CD4-positive, alpha-beta T cell treated with Interleukin-21 for 1 hour (primary cell): ENCODE results near the gene AP5Z1.
A peak's percentile ranks its signal among the peaks of the same experiment; 100 is the strongest.

ENCODE experiments used
- DNase-seq: peaks from one replicate; pipeline ENCODE4 v3.0.0-alpha.2; 2020

The AP5Z1 gene

DNA sequence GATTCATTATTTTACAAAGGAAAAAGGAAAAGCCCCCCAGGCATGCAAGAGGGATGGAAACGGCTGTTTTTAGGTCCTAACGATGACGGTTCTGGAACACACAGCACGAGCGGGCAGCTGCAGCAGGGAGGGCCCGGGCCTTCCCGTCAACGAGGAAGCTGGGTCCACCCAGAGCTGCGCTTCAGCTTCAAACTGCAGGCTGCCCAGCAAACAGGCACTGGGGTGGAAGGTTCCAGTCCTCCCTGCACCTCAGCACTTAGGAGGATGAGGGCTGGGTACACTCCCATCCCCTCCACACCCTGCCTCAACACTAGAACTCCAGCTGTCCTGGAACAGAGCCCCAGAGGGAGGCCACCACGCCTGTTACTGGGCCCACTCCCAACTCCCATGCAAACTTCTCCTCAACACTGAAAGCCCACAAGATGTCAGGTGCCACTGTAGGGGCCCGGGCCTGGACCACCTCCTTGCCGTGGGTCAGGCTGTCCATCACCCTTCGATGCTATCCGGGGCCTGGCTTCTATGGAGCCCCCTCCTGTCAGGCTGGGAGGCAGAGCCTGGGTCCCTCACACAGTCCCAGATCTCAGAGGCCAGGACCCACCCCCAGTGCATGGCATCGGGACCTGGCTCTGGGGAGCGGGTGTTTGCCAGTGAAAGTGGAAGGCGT lies 53.4 kb downstream of the AP5Z1 start:
- DNase-seq, result no peak

GRCh38 chr7:4830176-4830575 lies 54.8 kb downstream of the AP5Z1 start:
- DNase-seq, result peak; percentile 53

GRCh38 chr7:4831723-4832495 lies 56.5 kb downstream of the AP5Z1 start:
- no peak for DNase-seq

GRCh38 chr7:4832711-4833110 lies 57.3 kb downstream of the AP5Z1 start:
- no peak for DNase-seq

DNA sequence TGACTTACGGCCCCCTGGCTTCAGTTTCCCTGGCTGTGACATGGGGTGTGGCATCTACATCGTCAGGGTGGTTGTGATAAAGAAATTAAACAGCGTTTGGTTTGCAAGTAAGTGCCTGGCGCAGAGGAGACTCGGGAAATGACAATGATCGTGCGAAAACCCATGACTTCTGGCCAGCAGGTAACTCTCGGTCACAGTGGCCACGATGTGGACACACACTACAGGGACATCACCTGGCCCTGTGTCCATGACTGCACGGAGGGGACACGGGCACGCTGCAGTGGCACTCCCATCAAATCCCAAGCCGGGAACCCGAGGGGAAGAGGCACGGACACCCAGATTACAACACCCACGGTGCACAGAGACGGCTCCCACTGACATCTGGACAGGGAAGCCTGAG lies 57.8 kb downstream of the AP5Z1 start:
- no peak for DNase-seq

GRCh38 chr7:4833691-4834600 lies 58.5 kb downstream of the AP5Z1 start:
- no peak for DNase-seq

GRCh38 chr7:4834601-4835397 lies 59.4 kb downstream of the AP5Z1 start:
- no peak for DNase-seq

GRCh38 chr7:4835398-4836205 lies 60.2 kb downstream of the AP5Z1 start:
- no peak for DNase-seq

- DNase-seq, result no peak
Measured at GRCh38 chr7:4836206-4836661, 60.8 kb downstream of the AP5Z1 start.

GRCh38 chr7:4837041-4837802 lies 61.8 kb downstream of the AP5Z1 start:
- no peak for DNase-seq

GRCh38 chr7:4837803-4838625 lies 62.6 kb downstream of the AP5Z1 start:
- no peak for DNase-seq

GRCh38 chr7:4838626-4839334 lies 63.4 kb downstream of the AP5Z1 start:
- DNase-seq, result no peak

GRCh38 chr7:4840079-4840501 lies 64.7 kb downstream of the AP5Z1 start:
- no peak for DNase-seq
